Stimulated activated CD8-positive, alpha-beta memory T cell treated with anti-CD3 and anti-CD28 coated beads, Interleukin-2, amount 100 ng/mL, for 1 hour (primary cell): ENCODE measurements around the gene ACACB.

ENCODE experiments used
- DNase-seq, 2 donors: peaks; one replicate each; pipeline ENCODE4 v3.0.0-alpha.2; 2020; ENCODE audit warnings: low read depth in 2 of 2

The ACACB gene

GRCh38 chr12:109214131-109214530 is 97.7 kb downstream of the ACACB start:
- no peak for DNase-seq

DNA sequence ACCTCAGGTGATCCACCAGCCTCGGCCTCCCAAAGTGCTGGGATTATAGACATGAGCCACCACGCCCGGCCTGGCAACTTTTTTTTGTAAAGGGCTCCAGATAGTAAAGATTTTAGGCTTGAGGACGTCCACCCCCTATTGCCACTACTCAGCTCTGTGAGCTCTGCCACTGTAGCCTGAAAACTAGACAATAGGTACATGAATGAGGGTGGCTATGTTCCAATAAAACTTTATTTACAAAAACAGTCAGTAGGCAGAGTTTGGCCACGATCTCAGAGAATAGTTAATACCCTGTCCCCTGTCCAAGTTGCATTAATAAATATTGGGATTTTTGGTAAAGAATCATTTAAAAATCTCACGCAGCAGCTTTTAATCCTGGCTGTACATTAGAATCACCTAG is 102.6 kb downstream of the ACACB start:
- DNase-seq = no peak

DNA sequence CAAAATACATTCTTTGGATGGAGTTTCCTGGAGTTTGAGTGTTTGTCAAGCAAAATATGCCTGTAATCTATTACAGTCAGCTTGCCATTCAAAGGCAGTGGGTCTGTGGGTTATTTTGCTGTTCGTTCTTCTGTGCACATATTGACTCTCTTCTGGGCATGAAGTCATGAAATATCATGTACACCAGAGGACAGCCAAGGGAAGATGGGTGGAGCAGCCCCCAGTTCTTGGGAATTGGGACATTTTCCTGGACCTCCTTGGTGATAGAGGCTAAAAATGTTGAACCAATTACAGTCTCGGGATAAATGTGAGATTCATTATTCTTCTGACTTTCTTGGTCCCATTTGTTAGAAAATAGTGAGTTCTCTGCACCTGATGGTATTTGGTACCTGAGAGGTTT is 103.6 kb downstream of the ACACB start:
- no peak for DNase-seq

GRCh38 chr12:109221277-109221931 is 105.0 kb downstream of the ACACB start:
- no peak for DNase-seq

DNA sequence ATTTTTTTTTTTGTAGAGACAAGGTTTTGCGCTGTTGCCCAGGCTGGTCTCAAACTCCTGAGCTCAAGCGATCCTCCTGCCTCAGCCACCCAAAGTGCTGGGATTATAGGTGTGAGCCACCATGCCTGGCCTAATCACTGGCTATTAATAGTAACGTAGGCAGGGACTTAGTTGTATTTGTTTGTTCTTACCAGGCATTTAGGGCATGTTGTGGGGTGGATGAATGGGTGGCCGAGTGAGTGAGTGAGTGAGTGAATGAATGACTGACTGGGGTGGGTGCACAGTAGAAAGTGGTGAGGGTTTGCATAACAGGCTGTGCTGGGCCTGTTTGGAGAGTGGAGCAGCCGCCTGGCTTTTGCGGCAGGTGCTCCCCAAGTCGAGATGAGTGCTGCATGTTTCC is 105.7 kb downstream of the ACACB start:
- DNase-seq = no peak

DNA sequence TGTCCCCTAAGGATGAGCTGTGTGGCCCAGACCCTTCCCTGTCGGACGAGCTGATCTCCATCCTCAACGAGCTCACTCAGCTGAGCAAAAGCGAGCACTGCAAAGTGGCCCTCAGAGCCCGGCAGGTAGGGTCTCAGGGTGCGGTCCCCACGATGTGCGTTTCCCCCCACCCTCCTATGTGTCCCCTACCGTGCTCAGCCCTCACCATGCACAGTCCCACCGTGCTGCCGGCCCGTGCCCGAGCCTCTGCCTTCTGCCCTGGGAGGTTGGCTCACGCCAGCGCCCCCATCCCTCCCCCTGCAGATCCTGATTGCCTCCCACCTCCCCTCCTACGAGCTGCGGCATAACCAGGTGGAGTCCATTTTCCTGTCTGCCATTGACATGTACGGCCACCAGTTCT is 106.1 kb downstream of the ACACB start:
- no peak for DNase-seq

DNA sequence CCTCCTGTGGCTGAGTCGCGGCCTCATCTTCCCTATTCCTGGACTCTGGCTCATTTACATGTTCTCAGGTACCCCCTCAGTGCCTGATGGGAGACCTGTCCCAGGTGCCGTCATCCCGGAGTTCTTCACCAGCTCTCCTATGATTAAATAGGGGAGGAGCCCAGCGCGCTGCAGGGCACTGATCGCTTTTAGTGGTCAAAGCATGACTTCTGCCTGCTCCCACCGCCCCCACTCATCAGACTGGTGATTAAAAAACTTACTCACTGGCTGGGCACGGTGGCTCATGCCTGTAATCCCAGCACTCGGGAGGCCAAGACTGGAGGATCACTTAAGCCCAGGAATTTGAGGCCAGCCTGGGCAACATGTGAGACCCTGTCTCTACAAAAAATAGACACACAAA is 106.8 kb downstream of the ACACB start:
- DNase-seq = no peak

DNA sequence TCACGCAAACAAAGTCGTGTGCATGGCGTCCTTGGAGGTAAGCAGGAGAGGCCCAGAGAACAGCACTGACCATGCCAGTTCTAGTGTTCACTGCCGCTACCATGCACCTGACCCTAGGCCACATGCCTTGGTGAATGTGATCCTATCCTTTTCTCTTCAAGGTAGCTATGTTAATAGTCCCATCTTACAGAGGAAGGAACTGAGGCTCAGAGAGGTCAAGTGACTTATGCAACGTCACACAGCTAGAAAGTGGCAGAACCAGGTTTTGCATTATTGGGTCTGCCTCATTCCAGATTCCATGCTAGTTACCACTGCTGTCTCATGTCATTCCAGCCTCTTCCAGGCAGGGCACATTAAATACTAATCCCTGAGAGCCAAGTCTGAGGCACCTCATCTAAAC is 107.5 kb downstream of the ACACB start:
- DNase-seq = no peak

- no peak for DNase-seq
Observed at GRCh38 chr12:109228664-109229063, 112.3 kb downstream of the ACACB start.

DNA sequence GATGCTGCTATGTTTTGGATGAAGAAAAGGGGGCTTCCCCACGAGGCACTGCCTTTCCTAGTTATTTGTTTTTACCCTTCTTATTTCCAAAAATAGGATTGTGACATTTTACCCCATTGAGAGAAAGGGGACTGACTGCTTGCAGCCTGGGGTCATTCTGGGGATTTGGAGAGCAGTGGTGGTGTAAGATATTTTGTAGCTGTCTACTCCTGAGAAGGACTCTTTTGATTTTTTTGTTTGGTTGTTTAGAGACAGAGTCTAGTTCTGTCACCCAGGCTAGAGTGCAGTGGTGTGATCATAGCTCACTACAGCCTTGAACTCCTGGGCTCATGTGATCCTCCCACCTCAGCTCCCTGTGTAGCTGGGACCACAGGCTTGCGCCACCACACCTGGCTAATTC is 113.8 kb downstream of the ACACB start:
- DNase-seq = no peak

- no peak for DNase-seq
Observed at GRCh38 chr12:109232731-109233130, 116.3 kb downstream of the ACACB start.

GRCh38 chr12:109234012-109234411 is 117.6 kb downstream of the ACACB start:
- DNase-seq = no peak

- no peak for DNase-seq
Observed at GRCh38 chr12:109236257-109236656, 119.9 kb downstream of the ACACB start.

- no peak for DNase-seq
Observed at GRCh38 chr12:109239179-109239578, 122.8 kb downstream of the ACACB start.

DNA sequence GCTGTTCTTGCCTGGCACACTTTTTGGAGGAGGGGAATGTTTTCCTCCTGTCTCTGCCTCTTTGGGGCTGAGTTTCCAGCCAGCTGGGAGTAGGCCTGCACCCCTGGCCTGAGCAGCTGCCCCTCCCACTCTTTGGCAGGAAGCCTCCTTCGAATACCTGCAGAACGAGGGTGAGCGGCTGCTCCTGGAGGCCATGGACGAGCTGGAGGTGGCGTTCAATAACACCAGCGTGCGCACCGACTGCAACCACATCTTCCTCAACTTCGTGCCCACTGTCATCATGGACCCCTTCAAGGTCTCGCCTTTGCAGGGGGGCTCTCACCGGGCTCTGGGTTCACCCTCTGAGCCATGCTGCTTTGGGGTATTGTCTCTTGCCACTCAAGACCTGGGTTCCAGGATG is 123.3 kb downstream of the ACACB start:
- DNase-seq = no peak

- DNase-seq = no peak
Observed at GRCh38 chr12:109240365-109240764, 124.0 kb downstream of the ACACB start.

DNA sequence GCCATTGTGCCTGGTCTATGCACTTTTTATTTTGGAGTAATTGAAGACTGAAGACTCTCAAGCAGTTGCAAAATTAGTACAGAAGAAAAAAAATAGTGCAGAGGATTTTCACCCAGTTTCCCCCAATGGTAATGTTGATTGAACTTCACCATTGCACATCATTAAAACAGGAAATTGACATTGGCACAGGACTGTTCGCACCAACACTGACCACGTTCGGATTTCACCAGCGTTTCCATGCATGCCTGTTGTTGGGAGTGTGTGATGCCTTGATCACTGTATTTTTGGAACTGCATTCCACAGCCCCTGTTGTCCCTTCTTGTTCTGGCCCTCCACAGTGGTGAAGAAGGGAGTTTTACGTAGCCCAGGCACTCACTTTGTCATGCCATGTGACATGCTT is 125.5 kb downstream of the ACACB start:
- DNase-seq = no peak

GRCh38 chr12:109244073-109244472 is 127.7 kb downstream of the ACACB start:
- DNase-seq = no peak

- no peak for DNase-seq
Observed at GRCh38 chr12:109246221-109246620, 129.8 kb downstream of the ACACB start.

GRCh38 chr12:109247831-109248654 is 131.7 kb downstream of the ACACB start:
- no peak for DNase-seq

GRCh38 chr12:109250523-109250922 is 134.1 kb downstream of the ACACB start:
- DNase-seq = no peak

DNA sequence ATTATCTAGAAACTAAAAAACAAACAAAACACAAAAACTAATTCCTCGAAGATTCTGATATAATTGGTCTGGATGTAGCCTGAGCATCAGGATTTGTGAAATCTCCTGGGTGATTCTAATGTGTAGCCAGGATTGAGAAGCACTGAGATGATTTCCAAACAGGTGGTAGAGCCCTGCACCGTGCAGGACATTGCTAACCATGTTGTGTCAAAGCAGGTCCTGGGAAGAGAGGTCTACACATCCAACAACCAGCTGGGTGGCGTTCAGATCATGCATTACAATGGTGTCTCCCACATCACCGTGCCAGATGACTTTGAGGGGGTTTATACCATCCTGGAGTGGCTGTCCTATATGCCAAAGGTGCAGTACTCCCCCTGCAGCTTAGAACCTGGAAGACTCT is 136.4 kb downstream of the ACACB start:
- DNase-seq = no peak

- no peak for DNase-seq
Observed at GRCh38 chr12:109253913-109254544, 137.6 kb downstream of the ACACB start.
